Activated B cell treated with CpG ODN at 0.5 μM for 24 hours (primary cell): Measurements from ENCODE around the gene PPDPF. TPM values are rescaled to one million over a fixed set of nuclear protein-coding genes. Genes with fewer than 3 reads are reported as not detected.

Experiments
- ATAC-seq: fragments of 200-7000 bp; cut with Tn5 transposase; one replicate; pipeline ENCODE4 v1.10.0; 2021; ENCODE audit warnings: low read depth, mild to moderate bottlenecking, moderate library complexity
- CTCF ChIA-PET: fragments of 350-600 bp; sonication (Branson Sonifier 250); formaldehyde crosslinking; loops from one replicate; lab custom pipeline; 2021; ENCODE audit warnings: antibody characterized with exemption; lab: Charles Lee
- POLR2A ChIA-PET: fragments of 350-600 bp; sonication (Branson Sonifier 250); formaldehyde crosslinking; loops from one replicate; lab custom pipeline; 2021; ENCODE audit warnings: antibody characterized with exemption; lab: Charles Lee
- DNase-seq: peaks from one replicate; pipeline ENCODE4 v3.0.0; 2022
- H3K27ac Mint-ChIP-seq: one replicate; pipeline ENCODE4 v1.8.0; 2020; ENCODE audit warnings: mixed read lengths
- H3K27me3 Mint-ChIP-seq: one replicate; pipeline ENCODE4 v1.8.0; 2021; ENCODE audit warnings: mixed read lengths
- H3K36me3 Mint-ChIP-seq: one replicate; pipeline ENCODE4 v1.8.0; 2021; ENCODE audit warnings: low read depth, mixed read lengths
- H3K4me1 Mint-ChIP-seq: one replicate; pipeline ENCODE4 v1.8.0; 2021; ENCODE audit warnings: mixed read lengths
- H3K4me3 Mint-ChIP-seq: one replicate; pipeline ENCODE4 v1.8.0; 2020; ENCODE audit warnings: mild to moderate bottlenecking, mixed read lengths
- H3K9me3 Mint-ChIP-seq: one replicate; pipeline ENCODE4 v1.8.0; 2020; ENCODE audit warnings: mixed read lengths
- intact Hi-C: fragments of 100-400 bp; cut with micrococcal nuclease; formaldehyde crosslinking; loops from one replicate; pipeline ENCODE4 v1.15.1; 2024
- total RNA-seq: library from RNA; stranded (reverse); gene quantifications from 2 replicates; pipeline ENCODE4 v1.2.3, GENCODE V29; 2022
- TF ChIP-seq, protein P1 (sequence below): fragments of 200-600 bp; IDR thresholded peaks from one replicate; pipeline ENCODE4 v1.8.0; 2022; ENCODE audit warnings: antibody characterized with exemption, mild to moderate bottlenecking

The PPDPF gene
- total RNA-seq, 1 donor from 2014 or later, result 172 TPM

DNA sequence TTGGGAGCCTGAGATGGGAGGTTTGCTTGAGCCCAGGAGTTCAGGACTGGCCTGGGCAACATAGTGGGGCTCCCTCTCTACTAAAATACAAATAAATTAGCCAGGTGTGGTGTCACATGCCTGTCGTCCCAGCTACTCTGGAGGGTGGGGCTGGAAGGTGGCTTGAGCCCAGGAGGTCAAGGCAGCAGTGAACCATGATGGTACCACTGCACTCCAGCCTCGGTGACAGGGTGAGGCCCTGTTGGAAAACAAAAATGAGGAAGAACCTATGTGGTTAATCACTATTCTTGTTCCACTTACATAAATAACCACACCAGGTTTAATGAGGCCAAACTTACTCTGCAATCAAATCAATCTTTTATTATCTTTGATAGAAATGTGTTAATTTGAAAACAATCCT lies 5.4 kb downstream of the PPDPF start:
- ChIA-PET POLR2A (interaction anchor here (7.1 kb wide), 1 partner anchor 7 kb away, joined by 179 read pairs; the partner anchor contains the start of gene PTK6), CTCF (no interaction called here)
- Mint-ChIP-seq H3K27ac (no peak overlapping the region), H3K4me3 (no peak overlapping the region), H3K4me1 (peaks cover 43% of the 10 kb centered on the region), H3K27me3 (no peaks in the 10 kb centered on the region), H3K9me3 (no peaks in the 10 kb centered on the region), H3K36me3 (peaks cover 22% of the 10 kb centered on the region)
- ATAC-seq (no peak), DNase-seq (no peak)
- intact Hi-C loops, result no loop called here
- TF ChIP-seq, protein P1, sequence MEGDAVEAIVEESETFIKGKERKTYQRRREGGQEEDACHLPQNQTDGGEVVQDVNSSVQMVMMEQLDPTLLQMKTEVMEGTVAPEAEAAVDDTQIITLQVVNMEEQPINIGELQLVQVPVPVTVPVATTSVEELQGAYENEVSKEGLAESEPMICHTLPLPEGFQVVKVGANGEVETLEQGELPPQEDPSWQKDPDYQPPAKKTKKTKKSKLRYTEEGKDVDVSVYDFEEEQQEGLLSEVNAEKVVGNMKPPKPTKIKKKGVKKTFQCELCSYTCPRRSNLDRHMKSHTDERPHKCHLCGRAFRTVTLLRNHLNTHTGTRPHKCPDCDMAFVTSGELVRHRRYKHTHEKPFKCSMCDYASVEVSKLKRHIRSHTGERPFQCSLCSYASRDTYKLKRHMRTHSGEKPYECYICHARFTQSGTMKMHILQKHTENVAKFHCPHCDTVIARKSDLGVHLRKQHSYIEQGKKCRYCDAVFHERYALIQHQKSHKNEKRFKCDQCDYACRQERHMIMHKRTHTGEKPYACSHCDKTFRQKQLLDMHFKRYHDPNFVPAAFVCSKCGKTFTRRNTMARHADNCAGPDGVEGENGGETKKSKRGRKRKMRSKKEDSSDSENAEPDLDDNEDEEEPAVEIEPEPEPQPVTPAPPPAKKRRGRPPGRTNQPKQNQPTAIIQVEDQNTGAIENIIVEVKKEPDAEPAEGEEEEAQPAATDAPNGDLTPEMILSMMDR, result no peak

GRCh38 chr20:63527184-63527583 lies 6.6 kb downstream of the PPDPF start:
- TF ChIP-seq, protein P1, result no peak
- no peak overlapping the region for H3K27ac Mint-ChIP-seq
- intact Hi-C loops, result no loop called here
- no peak overlapping the region for H3K4me3 Mint-ChIP-seq
- H3K9me3 Mint-ChIP-seq, result no peaks in the 10 kb centered on the region
- no peaks in the 10 kb centered on the region for H3K27me3 Mint-ChIP-seq
- CTCF ChIA-PET, result no interaction called here
- H3K4me1 Mint-ChIP-seq, result peaks cover 34% of the 10 kb centered on the region
- DNase-seq, result no peak
- POLR2A ChIA-PET, result interaction anchor here (0.7 to 3.5 kb wide), 3 partner anchors 10 to 40 kb away, joined by 3 to 17 read pairs (median 3); partner anchors contain the start of gene PTK6
- ATAC-seq, result no peak
- H3K36me3 Mint-ChIP-seq, result peaks cover 18% of the 10 kb centered on the region

- Mint-ChIP-seq H3K36me3 (peaks cover under 1% of the 10 kb centered on the region), H3K27ac (no peak overlapping the region), H3K27me3 (no peaks in the 10 kb centered on the region), H3K4me1 (peaks cover 24% of the 10 kb centered on the region), H3K4me3 (no peak overlapping the region), H3K9me3 (no peaks in the 10 kb centered on the region)
- ChIA-PET CTCF (no interaction called here), POLR2A (interaction anchor here (0.5 to 10.6 kb wide), 5 partner anchors 7 to 428 kb away, joined by 4 to 179 read pairs (median 9); partner anchors contain the start of genes PPDPF and PTK6)
- no peak for ATAC-seq
- intact Hi-C loops, result no loop called here
- no peak for DNase-seq
- TF ChIP-seq, protein P1, result no peak
Observed at GRCh38 chr20:63529180-63529860, 8.8 kb downstream of the PPDPF start.

GRCh38 chr20:63529861-63530787 lies 9.6 kb downstream of the PPDPF start:
- intact Hi-C loops, result no loop called here
- H3K27me3 Mint-ChIP-seq, result no peaks in the 10 kb centered on the region
- no peak overlapping the region for H3K27ac Mint-ChIP-seq
- CTCF ChIA-PET, result interaction anchor here (1.2 kb wide), 1 partner anchor 33 kb away, joined by 3 read pairs; no protein-coding TSS in a partner anchor
- DNase-seq (no peak), ATAC-seq (no peak)
- H3K36me3 Mint-ChIP-seq, result no peaks in the 10 kb centered on the region
- POLR2A ChIA-PET, result interaction anchor here (1.5 to 10.6 kb wide), 3 partner anchors 7 to 12 kb away, joined by 4 to 179 read pairs (median 17); partner anchors contain the start of genes PPDPF and PTK6
- peaks cover 17% of the 10 kb centered on the region for H3K4me1 Mint-ChIP-seq
- no peak overlapping the region for H3K4me3 Mint-ChIP-seq
- no peaks in the 10 kb centered on the region for H3K9me3 Mint-ChIP-seq
- TF ChIP-seq, protein P1, result no peak
